ENCODE measurements around the gene KRTAP10-8. TPM values are rescaled to one million over a fixed set of nuclear protein-coding genes. Genes with fewer than 3 reads are reported as not detected.
A peak's percentile ranks its signal among the peaks of the same experiment; 100 is the strongest.

KRTAP10-8 gene
- total RNA-seq, 1 experiment from 2014 or later, result not detected

GRCh38 chr21:44614961-44615391 is 3.1 kb downstream of the KRTAP10-8 start:
- peaks cover 33% of the 10 kb centered on the region for H3K9me3 Mint-ChIP-seq
- TF ChIP-seq ZNF121 (CRISPR knock-in tag; IDR thresholded peaks at IDR 0.05) (no peak), HMGXB4 (CRISPR knock-in tag; IDR thresholded peaks at IDR 0.05) (no peak)
- peaks cover 4% of the 10 kb centered on the region for H3K27me3 Mint-ChIP-seq (ENCODE audit: low read depth)
- DNase-seq (ENCODE audit: low spot score) (no peak), ATAC-seq (no peak)
- peaks cover 31% of the 10 kb centered on the region for H3K4me1 Mint-ChIP-seq
- CTCF ChIA-PET, result no interaction called here
- H3K36me3 Mint-ChIP-seq, result peaks cover 36% of the 10 kb centered on the region
- no peak overlapping the region for H3K4me3 Mint-ChIP-seq
- POLR2A ChIA-PET, result no interaction called here
- no peak overlapping the region for H3K27ac Mint-ChIP-seq

GRCh38 chr21:44615466-44615865 is 3.6 kb downstream of the KRTAP10-8 start:
- peaks cover 4% of the 10 kb centered on the region for H3K27me3 Mint-ChIP-seq (ENCODE audit: low read depth)
- CTCF ChIA-PET, result no interaction called here
- ATAC-seq, result no peak
- H3K4me3 Mint-ChIP-seq, result no peak overlapping the region
- peaks cover 31% of the 10 kb centered on the region for H3K4me1 Mint-ChIP-seq
- TF ChIP-seq STAT6 (CRISPR knock-in tag; conservative IDR thresholded peaks at IDR 0.05; ENCODE audit: low read depth) (no peak), ATF2 (CRISPR knock-in tag; IDR thresholded peaks at IDR 0.05; ENCODE audit: borderline replicate concordance, low read depth) (no peak), ZNF671 (CRISPR knock-in tag; IDR thresholded peaks at IDR 0.05) (no peak)
- H3K9me3 Mint-ChIP-seq, result peaks cover 32% of the 10 kb centered on the region
- DNase-seq (ENCODE audit: low spot score), result no peak
- POLR2A ChIA-PET, result no interaction called here
- H3K36me3 Mint-ChIP-seq, result peaks cover 34% of the 10 kb centered on the region
- no peak overlapping the region for H3K27ac Mint-ChIP-seq

DNA sequence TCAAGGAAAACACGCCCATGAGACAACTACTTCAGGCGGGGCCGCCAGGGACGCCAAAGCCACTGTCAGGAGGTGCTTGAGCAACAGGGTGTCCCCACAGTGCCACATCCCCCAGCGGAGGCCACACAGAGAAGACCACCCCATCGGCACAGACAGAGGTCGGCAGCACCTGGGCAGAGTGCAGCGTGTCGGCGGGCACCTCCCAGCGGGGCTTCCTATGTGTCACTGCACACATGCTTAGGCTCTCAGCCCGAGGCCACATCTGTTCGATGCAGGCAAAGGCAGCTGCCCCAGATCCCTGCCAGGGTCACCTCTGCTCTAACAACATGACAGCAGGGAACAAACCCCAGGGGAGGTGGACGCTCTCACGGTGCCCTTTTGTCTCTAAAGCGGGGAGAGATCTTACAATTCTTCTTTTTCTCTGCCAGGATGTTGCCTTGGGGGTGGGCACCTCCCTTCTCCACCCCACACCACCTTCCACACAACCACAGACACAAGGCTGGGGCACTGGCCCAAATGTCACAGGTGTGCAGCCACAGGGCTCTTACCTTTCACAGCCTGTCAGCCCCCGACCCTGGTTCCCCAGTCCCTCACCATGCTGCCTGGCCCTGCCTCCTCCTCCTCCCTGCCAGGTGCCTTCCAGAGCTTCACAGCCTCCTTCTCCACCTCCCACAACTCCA is 4.2 kb downstream of the KRTAP10-8 start:
- no peak for ATAC-seq
- no peak for TF ChIP-seq ATF1 (CRISPR knock-in tag; IDR thresholded peaks at IDR 0.05)
- 0 out of 2 replicates have a peak, but pooled peaks have one; percentile 15 for TF ChIP-seq ZNF423 (CRISPR knock-in tag; IDR thresholded peaks at IDR 0.05)
- Mint-ChIP-seq H3K4me3 (no peak overlapping the region), H3K36me3 (peaks cover 34% of the 10 kb centered on the region), H3K27ac (no peak overlapping the region), H3K27me3 (ENCODE audit: low read depth) (peaks cover 4% of the 10 kb centered on the region), H3K4me1 (peaks cover 31% of the 10 kb centered on the region), H3K9me3 (peaks cover 32% of the 10 kb centered on the region)
- ChIA-PET POLR2A (no interaction called here), CTCF (interaction anchor here (3.6 kb wide), 1 partner anchor 177 kb away, joined by 16 read pairs; no protein-coding TSS in a partner anchor)
- no peak for DNase-seq (ENCODE audit: low spot score)

- CTCF ChIA-PET, result interaction anchor here (0.6 to 3.6 kb wide), 5 partner anchors 106 to 276 kb away, joined by 4 to 16 read pairs (median 4); no protein-coding TSS in a partner anchor
- Mint-ChIP-seq H3K36me3 (peaks cover 29% of the 10 kb centered on the region), H3K27me3 (ENCODE audit: low read depth) (peaks cover under 1% of the 10 kb centered on the region), H3K9me3 (peaks cover 30% of the 10 kb centered on the region), H3K27ac (no peak overlapping the region), H3K4me3 (no peak overlapping the region), H3K4me1 (peaks cover 31% of the 10 kb centered on the region)
- POLR2A ChIA-PET, result no interaction called here
- no peak for DNase-seq (ENCODE audit: low spot score)
- no peak for ATAC-seq
- TF ChIP-seq ZBTB21 (CRISPR knock-in tag; IDR thresholded peaks at IDR 0.05; ENCODE audit: borderline replicate concordance) (no peak), ZSCAN18 (CRISPR knock-in tag; IDR thresholded peaks at IDR 0.05) (no peak), GTF2I (CRISPR knock-in tag; conservative IDR thresholded peaks at IDR 0.05) (no peak), PRRX2 (CRISPR knock-in tag; IDR thresholded peaks at IDR 0.05) (no peak), PREB (CRISPR knock-in tag; IDR thresholded peaks at IDR 0.05; ENCODE audit: borderline replicate concordance) (no peak), PRDM15 (CRISPR knock-in tag; IDR thresholded peaks at IDR 0.05) (no peak)
- TF ChIP-seq, protein P1, sequence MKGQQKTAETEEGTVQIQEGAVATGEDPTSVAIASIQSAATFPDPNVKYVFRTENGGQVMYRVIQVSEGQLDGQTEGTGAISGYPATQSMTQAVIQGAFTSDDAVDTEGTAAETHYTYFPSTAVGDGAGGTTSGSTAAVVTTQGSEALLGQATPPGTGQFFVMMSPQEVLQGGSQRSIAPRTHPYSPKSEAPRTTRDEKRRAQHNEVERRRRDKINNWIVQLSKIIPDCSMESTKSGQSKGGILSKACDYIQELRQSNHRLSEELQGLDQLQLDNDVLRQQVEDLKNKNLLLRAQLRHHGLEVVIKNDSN (CRISPR knock-in tag; IDR thresholded peaks at IDR 0.05), result no peak
These were observed 4.7 kb downstream of the KRTAP10-8 start for GRCh38 chr21:44616591-44616926.
